HG03175 (cell line): ENCODE results near the gene SANBR.

ENCODE experiments used
- ATAC-seq: cut with Tn5 transposase; IDR thresholded peaks from one replicate; pipeline ENCODE4 v1.9.1; 2021; ENCODE audit warnings: mild to moderate bottlenecking, moderate library complexity; ENCODE audit not compliant: unreplicated experiment

SANBR gene

GRCh38 chr2:61089797-61090196 is 24.1 kb downstream of the SANBR start:
- ATAC-seq: no peak

- no peak for ATAC-seq
Observed at GRCh38 chr2:61090386-61090921, 24.8 kb downstream of the SANBR start.

- ATAC-seq: no peak
Observed at GRCh38 chr2:61091485-61091884, 25.8 kb downstream of the SANBR start.

GRCh38 chr2:61096438-61096837 is 30.8 kb downstream of the SANBR start:
- no peak for ATAC-seq

GRCh38 chr2:61100801-61101200 is 35.1 kb downstream of the SANBR start:
- no peak for ATAC-seq

- no peak for ATAC-seq
Observed at GRCh38 chr2:61109291-61109690, 43.6 kb downstream of the SANBR start.

GRCh38 chr2:61111708-61112107 is 46.0 kb downstream of the SANBR start:
- ATAC-seq: no peak

- ATAC-seq: no peak
Observed at GRCh38 chr2:61114147-61114546, 48.5 kb downstream of the SANBR start.
